GM23248 (cell line): Measurements from ENCODE around the gene ACMSD.

ENCODE experiments used
- EZH2 ChIP-seq: fragments of 200-600 bp; sonication (generic); IDR thresholded peaks from 2 replicates; pipeline ENCODE4 v1.6.1; 2018; ENCODE audit warnings: antibody characterized with exemption, mild to moderate bottlenecking; ENCODE audit not compliant: insufficient read depth, poor library complexity, severe bottlenecking
- EZH2phosphoT487 ChIP-seq: fragments of 200-600 bp; sonication (generic); IDR thresholded peaks from 2 replicates; pipeline ENCODE4 v1.6.1; 2018; ENCODE audit warnings: antibody characterized with exemption, moderate library complexity, mild to moderate bottlenecking, low read depth; ENCODE audit not compliant: insufficient read depth

GRCh38 chr2:134946073-134946472, 107.7 kb downstream of the ACMSD start:
- TF ChIP-seq EZH2 = no peak
- TF ChIP-seq EZH2phosphoT487 = no peak
